ENCODE measurements around the gene MYO1A.

GRCh38 chr12:57027011-57027804 lies 22.7 kb downstream of the MYO1A start:
- TF ChIP-seq CTCF (IDR thresholded peaks at IDR 0.05) (no peak), POLR2A (IDR thresholded peaks at IDR 0.05) (no peak)
